Right ventricle myocardium superior (tissue), 1 donor: Measurements from ENCODE around the gene SLC22A14. TPM values are rescaled to one million over a fixed set of nuclear protein-coding genes. Genes with fewer than 3 reads are reported as not detected.

Experiments used
- ATAC-seq: fragments of 200-7000 bp; cut with Tn5 transposase; one replicate; pipeline ENCODE4 v1.9.1; 2020; ENCODE audit warnings: mild to moderate bottlenecking; ENCODE audit not compliant: poor library complexity
- DNase-seq: peaks from one replicate; pipeline ENCODE4 v3.0.0-alpha.2; 2020
- intact Hi-C: fragments of 100-400 bp; cut with DNase I; formaldehyde crosslinking; loops from one replicate; pipeline ENCODE4 v1.11.2; 2022
- total RNA-seq: library from RNA; stranded (reverse); fragmentation: NEBNext Ultra II Directional; extraction: Animal tissue kit (Norgen Biotek cat#: 25700); gene quantifications from one replicate; pipeline ENCODE4 v1.2.1, GENCODE V29; 2021
- donor health status: DM: no; HTN: yes; CAD: no; lungs with severe emphysema.

Gene SLC22A14
- total RNA-seq, 1 donor from 2014 or later: not detected

DNA sequence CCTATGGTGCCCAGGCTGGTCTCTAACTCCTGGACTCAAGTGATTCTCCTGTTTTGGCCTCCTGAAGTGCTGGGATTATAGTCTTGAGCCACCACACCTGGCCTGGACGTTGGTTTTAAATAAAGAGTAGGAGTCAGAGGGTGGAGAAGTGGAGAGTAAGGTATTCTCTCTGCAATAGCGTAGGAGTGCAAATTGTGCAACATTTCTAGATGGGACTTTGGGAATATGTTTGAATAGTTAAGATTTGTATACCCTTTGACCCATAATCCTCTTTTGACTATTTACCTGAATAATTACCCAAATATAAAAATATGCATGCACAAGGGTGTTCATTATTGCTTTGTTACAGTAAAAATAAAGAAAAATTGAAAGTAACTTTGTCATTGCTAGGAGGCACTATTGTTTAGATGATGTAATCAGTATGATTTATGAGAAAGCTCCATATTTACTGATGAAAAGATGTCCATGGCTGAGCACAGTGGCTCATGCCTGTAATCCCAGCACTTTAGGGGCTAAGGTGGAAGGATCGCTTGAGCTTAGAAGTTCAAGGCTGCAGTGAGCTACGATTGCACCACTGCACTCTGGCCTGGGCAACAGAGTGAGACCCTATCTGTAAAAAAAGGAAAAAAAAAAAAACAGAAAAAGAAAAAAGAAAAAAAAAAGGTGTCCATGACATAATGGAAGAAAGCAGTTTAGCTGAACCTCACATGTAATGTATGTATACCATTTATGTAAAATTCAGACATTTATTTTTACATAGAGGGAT, 49.3 kb downstream of the SLC22A14 start:
- intact Hi-C loops: no loop called here
- DNase-seq: no peak
- no peak for ATAC-seq

DNA sequence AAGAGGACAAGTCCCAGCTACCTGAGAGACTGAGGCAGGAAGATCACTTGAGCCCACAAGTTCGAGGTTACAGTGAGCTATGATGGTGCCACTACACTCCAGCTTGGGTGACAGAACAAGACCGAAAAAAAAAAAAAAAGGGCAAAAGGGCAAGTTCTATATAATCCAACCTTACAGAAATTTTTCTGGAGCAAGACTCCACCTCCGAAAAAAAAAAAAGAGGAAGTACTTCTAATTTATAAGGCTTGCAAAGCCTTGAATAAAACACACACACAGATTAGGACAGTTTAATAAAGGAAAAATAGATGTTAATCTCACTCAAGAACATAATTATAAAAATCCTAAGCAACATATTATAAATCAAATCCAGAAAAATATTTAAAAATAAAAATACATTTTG, 50.1 kb downstream of the SLC22A14 start:
- ATAC-seq (no peak), DNase-seq (no peak)
- intact Hi-C loops: no loop called here

DNA sequence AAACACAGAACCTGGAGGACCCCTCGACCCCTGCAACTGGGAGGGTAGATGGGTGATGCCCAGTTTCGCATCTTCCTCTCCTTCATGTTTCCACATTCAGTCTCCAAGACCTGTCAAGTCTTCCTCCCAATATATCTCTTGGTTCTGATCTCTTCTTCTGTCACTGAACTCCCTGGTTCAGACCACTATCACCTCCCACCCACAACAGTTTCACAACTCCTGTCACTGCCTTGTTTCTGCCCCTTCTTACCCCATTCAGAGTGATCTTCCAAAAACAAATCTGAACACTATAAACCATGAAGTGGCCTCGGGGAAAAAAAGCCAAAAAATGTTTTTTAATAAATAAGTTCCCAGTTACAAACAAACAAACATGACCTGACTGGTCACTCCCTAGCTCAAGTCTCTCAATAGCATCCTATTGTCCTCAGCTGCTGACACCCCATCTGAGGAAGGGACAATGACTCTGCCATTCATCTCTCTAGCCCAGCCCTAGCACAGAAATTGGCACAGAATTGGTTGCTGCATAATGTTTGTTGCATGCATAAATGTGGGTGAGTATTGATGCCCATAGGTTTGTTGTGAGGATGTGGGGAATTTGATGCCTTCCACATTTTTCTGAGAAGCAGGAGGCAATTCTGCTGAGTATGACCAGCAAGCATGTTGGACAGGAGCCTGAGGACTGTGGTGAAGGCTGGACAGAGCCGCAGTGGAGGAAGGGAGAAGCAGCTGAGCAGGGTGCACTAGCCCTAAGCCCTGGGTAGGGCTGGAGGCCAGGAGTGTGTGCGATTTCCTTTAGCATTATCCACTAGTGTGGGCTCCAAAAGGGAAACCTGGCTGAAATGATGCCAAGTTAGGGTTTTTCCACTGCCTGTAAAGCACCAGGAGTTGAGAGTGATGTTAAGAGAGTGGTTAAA, 52.3 kb downstream of the SLC22A14 start:
- intact Hi-C loops: no loop called here
- ATAC-seq (no peak), DNase-seq (no peak)

DNA sequence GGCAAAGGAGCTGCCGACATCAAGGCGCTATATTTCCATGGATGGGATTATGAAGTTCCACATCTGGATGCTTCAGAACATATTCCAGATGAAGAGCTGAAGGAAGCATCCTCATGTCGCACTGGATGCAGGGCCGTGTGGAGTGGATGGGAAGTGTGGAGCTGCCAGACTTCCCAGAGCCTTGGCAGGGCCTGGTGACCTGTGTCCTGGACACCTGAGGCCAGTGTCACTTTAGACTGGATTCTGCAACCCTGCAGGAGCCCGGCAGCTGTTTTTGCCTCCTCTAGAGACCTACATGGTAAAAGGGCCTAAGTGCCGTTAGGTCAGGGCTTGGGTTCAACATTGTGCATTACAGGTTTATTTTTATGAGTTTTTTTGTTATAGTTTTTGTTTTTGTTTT, 53.2 kb downstream of the SLC22A14 start:
- intact Hi-C loops: no loop called here

DNA sequence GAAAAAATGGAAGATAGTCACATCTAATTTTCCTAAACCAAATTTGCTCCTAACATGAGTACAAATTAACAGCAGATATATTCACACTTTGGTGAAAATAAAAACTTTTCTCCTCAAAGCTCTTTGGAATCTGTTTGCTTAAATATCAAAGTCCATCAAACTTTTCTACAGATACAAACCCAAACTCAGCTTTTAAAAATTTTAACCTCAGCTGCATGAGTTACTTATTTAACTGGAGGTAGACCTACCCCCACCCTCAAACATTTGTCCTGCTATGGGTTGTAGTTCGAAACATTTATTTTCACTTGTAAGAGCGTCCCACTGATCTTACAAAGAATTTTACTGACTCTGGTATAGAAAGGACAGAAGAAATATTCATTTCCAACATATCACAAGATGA, 55.6 kb downstream of the SLC22A14 start:
- no peak for ATAC-seq
- intact Hi-C loops: no loop called here
- no peak for DNase-seq

More for the DNA sequence above, 53.2 kb downstream of the SLC22A14 start:
- no peak for ATAC-seq
- DNase-seq: no peak

DNA sequence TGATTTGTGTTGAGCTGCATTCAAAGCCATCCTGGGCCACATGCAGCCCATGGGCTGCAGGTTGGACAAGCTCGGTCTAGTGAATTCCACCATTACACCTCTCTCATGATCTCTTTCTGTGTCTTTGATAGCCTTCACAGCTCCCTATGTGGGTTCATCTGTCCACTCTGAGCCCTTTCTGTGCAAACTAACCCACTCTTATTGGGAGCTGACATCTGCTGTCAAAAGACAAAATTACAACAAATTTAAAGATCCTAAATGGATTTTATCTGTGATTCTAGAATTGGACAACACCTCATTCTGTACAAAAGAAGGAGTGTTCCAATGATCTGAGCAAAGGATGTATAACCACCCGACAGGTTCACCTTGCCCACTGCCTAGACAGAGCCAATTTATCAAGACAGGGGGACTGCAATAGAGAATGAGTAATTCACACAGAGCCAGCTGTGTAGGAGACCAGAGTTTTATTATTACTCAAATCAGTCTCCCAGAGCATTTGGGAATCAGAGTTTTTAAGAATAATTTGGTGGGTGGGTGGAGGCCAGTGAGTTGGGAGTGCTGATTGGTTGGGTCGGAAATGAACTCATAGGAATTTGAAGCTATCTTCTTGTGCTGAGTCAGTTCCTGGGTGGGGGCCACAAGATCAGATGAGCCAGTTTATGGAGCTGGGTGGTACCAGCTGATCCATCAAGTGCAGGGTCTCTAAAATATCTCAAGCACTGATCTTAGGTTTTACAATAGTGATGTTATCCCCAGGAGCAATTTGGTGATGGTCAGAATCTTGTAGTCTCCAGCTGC, 61.9 kb downstream of the SLC22A14 start:
- DNase-seq: no peak
- intact Hi-C loops: no loop called here
- no peak for ATAC-seq

DNA sequence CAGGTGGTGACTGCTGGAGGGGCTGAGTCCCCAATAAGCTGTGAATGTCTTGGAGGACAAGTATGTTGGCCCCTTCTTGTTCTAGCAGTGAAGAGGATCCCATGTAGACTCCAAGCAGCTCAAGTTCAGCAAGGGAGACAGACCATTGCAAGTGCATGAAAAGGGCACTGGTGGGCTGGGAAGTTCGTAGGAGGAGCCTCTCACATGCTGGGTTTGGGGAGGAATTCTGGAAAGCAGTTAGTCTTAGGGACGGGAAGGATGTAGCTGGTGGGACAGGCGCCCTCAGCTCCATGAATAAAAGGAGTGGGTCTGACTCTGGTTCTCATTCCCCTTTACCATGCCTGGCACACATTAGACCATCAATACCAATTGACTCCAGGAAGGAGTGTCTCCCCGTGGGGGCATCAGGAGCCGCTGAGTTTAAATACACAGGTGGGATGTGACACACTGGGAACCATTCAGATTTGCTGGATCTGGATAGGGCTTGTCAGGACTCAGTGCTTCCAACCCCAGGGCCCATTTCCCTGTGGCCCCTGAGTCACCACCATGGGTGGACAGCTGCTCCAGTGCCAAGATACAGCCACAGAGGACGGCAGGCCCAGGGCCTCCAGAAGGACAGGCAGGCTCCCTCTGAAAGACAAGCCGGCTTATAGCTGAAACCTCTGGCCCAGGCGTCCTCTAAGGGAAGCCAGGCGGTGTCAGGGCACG, 63.9 kb downstream of the SLC22A14 start:
- intact Hi-C loops: no loop called here
- DNase-seq: no peak

DNA sequence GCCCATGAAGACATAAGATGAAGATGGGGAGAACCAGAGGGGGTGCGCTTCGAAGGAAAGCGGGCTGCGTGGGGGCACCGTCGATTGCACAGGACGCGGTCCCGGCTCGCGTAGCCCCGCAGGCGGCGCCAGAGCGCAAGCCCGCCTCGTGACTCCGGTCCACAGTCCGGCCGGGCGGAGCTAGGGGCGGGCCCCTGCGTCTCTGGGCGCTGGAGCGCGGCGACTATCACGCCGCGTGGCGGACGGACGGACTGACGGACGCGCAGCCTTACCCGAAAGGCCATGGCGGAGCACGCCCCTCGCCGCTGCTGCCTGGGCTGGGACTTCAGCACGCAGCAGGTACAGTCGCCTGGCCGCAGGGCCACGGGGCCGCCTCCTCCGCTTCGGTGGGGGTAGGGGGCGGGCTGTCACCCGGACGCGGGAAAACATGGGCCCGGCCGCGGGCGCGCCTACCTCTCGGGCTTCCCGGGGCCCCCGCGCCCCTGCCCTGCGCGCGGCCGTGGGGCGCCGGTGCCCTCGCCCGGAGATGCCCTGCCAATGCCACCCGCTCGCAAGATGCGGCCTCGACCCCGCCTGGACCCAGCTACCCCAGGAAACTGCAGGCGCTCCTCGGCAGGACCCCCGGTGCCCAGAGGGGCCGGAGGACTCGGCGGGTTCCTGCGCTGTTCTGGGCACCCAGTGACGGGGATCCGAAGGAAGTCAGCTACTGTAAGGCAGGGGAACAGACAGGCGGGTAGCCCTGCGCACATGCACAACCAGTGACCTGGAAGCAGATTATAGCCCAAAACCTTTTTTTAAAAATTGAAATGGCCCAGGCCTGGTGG, 64.7 kb downstream of the SLC22A14 start, which contains the start of gene XYLB:
TSS of gene XYLB (plus strand) at position 199 of the 824 bp plus-strand sequence. CDS start at position 283, 84 bp downstream.
- intact Hi-C loops: no loop called here
- DNase-seq (peak; percentile 94), ATAC-seq (peak; percentile 100)

More for the DNA sequence above, 63.9 kb downstream of the SLC22A14 start:
- peak; percentile 44 for ATAC-seq

DNA sequence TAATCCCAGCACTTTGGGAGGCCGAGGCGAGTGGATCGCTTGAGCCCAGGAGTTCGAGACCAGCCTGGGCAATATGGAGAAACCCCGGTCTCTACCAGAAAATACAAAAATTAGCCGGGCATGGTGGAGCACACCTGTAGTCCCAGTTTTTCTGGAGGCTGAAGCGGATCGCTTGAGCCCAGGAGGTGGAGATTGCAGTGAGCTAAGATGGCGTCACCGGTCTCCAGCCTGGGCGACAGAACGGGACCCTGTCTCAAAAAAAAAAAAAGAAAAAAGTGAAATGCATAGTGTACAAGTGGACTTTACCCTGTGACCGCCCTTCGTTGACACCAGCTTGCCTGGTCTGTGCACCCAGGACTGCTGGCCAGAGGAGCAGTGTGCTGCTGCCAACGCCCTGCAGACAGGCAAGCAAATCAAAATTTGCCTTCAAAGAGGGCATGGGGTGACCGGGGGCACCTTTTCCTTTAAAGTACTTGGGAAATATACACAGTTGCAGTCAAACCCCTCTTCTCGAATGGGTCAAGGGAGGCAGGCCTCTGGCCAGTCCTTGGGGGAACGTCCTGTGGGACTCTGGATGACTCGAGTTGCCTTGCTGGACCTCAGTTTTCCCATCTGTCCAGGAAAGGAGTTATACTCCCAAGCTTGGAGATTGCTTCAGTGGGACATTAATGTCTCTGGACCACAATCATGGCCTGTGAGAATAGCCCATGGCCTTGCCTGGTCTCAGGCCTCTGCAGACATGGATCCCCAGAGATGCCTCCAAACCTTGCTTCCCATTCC, 65.5 kb downstream of the SLC22A14 start:
- DNase-seq (no peak), ATAC-seq (no peak)
- intact Hi-C loops: loop anchor here (2.0 kb wide), 1 partner anchor 133 kb away; no protein-coding TSS in a partner anchor

DNA sequence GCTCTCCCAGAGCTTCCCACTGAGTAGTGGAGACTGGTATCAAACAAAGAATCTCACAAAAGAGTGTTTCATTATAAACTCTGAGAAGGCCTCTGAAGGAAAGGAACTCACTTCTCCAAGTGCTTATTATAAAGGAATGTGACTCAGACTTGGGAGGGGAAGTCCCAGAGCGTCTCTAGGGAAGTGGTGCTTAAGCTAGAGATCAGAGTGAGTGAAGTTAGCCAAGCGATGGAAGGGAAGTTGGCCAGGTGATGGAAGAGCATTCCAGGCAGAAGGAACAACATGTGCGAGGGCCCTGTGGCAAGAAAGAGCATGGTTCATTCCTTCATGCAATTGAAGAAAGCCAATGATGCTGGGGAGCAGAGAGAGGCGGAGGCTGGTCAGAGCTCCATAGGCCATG, 66.8 kb downstream of the SLC22A14 start:
- DNase-seq: no peak
- ATAC-seq: no peak
- intact Hi-C loops: loop anchor here (2.0 kb wide), 1 partner anchor 132 kb away; no protein-coding TSS in a partner anchor

DNA sequence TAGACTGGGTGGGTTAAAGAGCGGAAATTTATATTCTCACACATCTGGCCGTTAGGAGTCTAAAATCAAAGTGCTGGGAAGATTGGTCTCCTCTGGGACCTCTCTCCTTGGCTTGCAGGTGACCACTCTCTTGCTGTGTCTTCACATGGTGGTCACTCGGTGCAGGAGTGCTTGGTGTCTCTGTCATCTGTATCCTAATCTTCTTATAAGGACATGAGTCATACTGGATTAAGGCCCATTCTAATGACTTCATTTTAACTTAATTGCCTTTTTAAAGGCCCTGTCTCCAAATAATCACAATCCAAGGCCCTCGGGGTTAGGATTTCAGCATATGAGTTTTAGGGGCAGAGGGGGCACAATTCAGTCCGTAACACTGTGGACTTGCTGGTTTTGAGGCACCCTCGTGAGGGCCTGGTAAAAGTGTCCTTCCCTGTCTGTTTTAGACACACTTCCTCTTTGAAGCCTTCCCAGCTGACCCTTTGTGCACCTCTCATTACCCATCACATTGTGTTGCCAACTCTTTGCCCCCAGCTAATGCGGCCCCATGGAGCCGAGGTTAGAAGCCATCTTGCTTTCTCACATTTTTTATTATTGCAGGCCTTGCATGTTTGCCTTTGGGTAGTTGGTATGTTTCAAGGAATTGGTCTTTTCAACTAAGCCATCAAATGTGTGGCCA, 67.7 kb downstream of the SLC22A14 start:
- intact Hi-C loops: loop anchor here (2.0 kb wide), 1 partner anchor 131 kb away; no protein-coding TSS in a partner anchor
- DNase-seq (no peak), ATAC-seq (no peak)

DNA sequence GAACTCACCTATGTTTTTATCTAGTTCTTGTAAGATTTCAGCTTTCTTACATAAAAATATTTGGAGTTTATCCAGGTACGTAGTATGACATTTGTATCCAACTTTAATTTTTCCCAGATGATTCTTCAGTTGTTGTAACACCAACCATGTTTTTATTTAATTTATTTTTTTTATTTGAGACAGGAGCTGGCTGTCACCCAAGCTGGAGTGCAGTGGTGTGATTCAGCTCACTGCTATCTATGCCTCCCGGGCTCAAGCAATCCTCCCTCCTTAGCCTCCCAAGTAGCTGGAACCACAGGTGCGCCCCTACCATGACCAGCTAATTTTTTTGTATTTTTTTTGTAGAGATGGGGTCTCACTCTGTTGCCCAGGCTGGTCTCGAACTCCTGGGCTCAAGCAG, 71.1 kb downstream of the SLC22A14 start:
- intact Hi-C loops: no loop called here
- no peak for ATAC-seq
- no peak for DNase-seq

DNA sequence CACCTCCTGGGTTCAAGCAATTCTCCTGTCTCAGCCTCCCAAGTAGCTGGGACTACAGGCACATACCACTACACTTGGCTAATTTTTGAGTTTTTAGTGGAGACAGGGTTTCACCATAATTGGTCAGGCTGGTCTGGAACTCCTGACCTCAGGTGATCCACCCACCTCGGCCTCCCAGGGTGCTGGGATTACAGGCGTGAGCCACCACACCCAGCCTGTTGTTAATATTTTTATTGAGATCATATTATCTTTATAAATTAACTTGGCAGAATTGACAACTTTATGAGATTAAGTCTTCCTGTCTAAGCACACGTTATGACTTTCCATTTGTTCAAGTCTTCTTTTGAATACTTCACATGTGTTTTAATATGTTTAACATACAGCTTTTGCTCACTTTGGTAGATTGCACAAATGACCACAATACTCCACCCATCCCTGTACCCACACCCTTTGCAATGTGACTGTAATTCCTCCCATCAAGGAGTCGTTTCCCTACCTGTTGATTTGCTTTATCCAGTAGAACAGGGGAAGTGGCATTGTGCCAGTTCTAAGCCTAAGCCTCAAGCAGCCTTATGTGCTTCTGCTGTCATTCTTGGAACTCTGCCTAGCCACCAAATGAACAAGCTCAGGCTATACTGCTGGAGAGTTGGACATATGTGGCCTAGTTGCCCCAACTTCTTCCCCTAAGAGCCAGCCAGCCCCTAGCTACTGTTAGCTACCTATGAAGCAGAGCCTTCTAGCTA, 72.7 kb downstream of the SLC22A14 start:
- ATAC-seq: no peak
- no peak for DNase-seq
- intact Hi-C loops: no loop called here

DNA sequence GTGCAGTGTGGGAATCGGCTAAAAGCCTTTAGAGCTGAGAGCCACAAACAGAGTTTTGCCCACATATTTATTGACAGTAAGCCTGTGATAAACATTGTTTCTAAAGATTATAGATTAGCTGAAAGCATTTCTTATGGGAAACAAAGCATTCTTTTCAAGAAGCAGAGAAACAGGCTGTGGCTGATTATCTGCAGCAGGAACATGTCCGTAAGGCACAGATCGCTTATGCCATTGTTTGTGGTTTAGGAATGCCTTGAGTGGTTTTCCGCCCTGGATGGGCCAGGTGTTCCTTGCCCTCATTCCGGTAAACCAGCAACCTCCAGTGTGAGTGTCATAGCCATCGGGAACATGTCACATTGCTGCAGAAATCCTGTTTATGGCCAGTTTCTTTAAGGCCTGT, 76.9 kb downstream of the SLC22A14 start:
- no peak for DNase-seq
- intact Hi-C loops: no loop called here
- ATAC-seq: no peak

DNA sequence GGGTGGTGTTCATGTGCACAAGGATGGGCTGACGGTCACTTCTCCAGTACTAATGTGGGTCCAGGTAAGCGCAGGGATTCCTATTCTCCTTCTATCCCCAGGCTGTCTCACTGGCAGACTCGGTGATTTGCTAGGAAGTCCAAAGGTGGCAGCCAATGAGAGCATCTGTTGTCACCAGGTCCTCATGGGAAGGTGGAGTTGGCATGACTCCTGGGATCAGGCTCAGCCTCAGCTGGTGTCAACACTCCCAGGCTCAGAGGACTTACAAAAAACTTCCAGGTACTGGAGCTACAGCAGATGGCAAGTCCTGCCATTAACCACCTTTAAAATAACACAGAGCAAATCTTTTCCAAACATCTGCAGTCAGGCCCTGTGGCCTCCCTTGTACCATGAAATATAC, 78.3 kb downstream of the SLC22A14 start:
- DNase-seq (no peak), ATAC-seq (peak; percentile 27)
- intact Hi-C loops: no loop called here
